ENCODE results near the gene HIKESHI. TPM values are rescaled to one million over a fixed set of nuclear protein-coding genes. Genes with fewer than 3 reads are reported as not detected.
A peak's percentile ranks its signal among the peaks of the same experiment; 100 is the strongest.
"Not testable (repeated sequence)": the region's sequence is repeated elsewhere in the genome, so short reads cannot be mapped to it uniquely, and the experiment has no call there.

HIKESHI gene
- total RNA-seq, 2 donors from 2014 or later: 67.5 to 76.3 TPM

DNA sequence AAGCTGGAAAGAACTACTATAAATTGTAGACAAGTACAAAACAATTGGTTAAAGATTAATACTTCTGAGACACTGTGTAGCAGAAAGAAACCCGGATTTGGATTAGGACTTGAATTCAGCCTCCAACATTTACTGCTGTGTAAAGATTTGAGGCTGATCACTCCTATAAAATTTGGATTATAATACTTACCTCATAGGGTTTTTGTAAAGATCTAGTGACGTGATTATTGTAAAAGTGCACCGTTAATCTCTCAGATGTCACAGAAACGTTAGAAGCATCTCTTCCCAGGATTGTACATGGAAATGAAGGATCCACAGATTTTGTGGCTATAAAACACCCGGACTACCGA, 323 bp upstream of the HIKESHI start:
- no peaks in the 10 kb centered on the region for H3K27me3 ChIP-seq (ENCODE audit: control insufficient read depth, insufficient read depth, low read length, poor library complexity, severe bottlenecking)
- H3K4me3 ChIP-seq (ENCODE audit: low read length): peak overlapping the region; percentile 99
- H3K9ac ChIP-seq (ENCODE audit: extremely low read depth, low read length, poor library complexity, severe bottlenecking): peak overlapping the region; percentile 82
- TF ChIP-seq CTCF (conservative IDR thresholded peaks at IDR 0.05): no peak
- Mint-ChIP-seq H3K27ac (peak overlapping the region; percentile 93), H3K27me3 (ENCODE audit: insufficient read depth) (no peaks in the 10 kb centered on the region), H3K36me3 (ENCODE audit: low read depth) (peaks cover 13% of the 10 kb centered on the region), H3K9me3 (peaks cover 2% of the 10 kb centered on the region), H3K4me3 (peak overlapping the region; percentile 93), H3K4me1 (peaks cover 20% of the 10 kb centered on the region)
- H3K36me3 ChIP-seq (ENCODE audit: control insufficient read depth, insufficient read depth, low read length): peaks cover 4% of the 10 kb centered on the region
- WGBS, 2 experiments (ENCODE audit: insufficient coverage in 1 of 2, insufficient read length in 1 of 2): 4 to 9% methylated on average over 6 of the region's 6 CpGs
- H3K4me1 ChIP-seq (ENCODE audit: control insufficient read depth, insufficient read depth, low read length): peaks cover 5% of the 10 kb centered on the region
- no peak overlapping the region for H3K27ac ChIP-seq (ENCODE audit: low read depth, low read length)
- H3K9me3 ChIP-seq (ENCODE audit: control insufficient read depth, low read length): no peaks in the 10 kb centered on the region
- no peak for DNase-seq

DNA sequence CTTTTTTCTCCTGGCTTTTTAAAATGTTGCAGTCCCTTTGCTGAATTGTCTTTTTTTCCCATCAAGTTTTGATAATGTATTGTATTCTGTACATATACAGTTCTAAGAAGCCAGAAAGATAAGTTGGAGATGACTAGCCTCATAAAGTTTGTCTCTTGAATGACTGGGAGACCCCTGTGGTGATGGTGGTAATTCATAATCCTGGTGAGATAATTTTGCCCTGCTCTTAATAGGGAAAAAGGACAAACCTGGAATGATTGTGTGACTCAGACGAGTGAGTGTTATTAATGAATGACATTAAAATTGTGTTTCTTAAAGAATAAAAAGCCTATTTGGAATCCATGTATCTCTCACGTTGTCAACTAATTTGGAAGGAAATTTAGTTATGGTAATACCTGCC, 1.2 kb downstream of the HIKESHI start:
- H3K4me1 Mint-ChIP-seq: peaks cover 20% of the 10 kb centered on the region
- peak overlapping the region; percentile 40 for H3K27ac Mint-ChIP-seq
- H3K9me3 ChIP-seq (ENCODE audit: control insufficient read depth, low read length): no peaks in the 10 kb centered on the region
- H3K36me3 Mint-ChIP-seq (ENCODE audit: low read depth): peaks cover 14% of the 10 kb centered on the region
- H3K36me3 ChIP-seq (ENCODE audit: control insufficient read depth, insufficient read depth, low read length): peaks cover 4% of the 10 kb centered on the region
- WGBS, 2 experiments (ENCODE audit: insufficient coverage in 1 of 2, insufficient read length in 1 of 2): 86 to 95% methylated on average over 2 of the region's 2 CpGs
- peak overlapping the region; percentile 99 for H3K4me3 ChIP-seq (ENCODE audit: low read length)
- peak overlapping the region; percentile 82 for H3K9ac ChIP-seq (ENCODE audit: extremely low read depth, low read length, poor library complexity, severe bottlenecking)
- peaks cover 2% of the 10 kb centered on the region for H3K9me3 Mint-ChIP-seq
- no peak overlapping the region for H3K27ac ChIP-seq (ENCODE audit: low read depth, low read length)
- H3K27me3 ChIP-seq (ENCODE audit: control insufficient read depth, insufficient read depth, low read length, poor library complexity, severe bottlenecking): no peaks in the 10 kb centered on the region
- H3K27me3 Mint-ChIP-seq (ENCODE audit: insufficient read depth): no peaks in the 10 kb centered on the region
- DNase-seq: no peak
- peak overlapping the region; percentile 93 for H3K4me3 Mint-ChIP-seq
- peaks cover 5% of the 10 kb centered on the region for H3K4me1 ChIP-seq (ENCODE audit: control insufficient read depth, insufficient read depth, low read length)
- no peak for TF ChIP-seq CTCF (conservative IDR thresholded peaks at IDR 0.05)

- Mint-ChIP-seq H3K36me3 (ENCODE audit: low read depth) (peaks cover 54% of the 10 kb centered on the region), H3K4me1 (peaks cover 29% of the 10 kb centered on the region)
- not testable (repeated sequence) for H3K4me1 ChIP-seq (ENCODE audit: control insufficient read depth, insufficient read depth, low read length); H3K4me3 ChIP-seq (ENCODE audit: low read length); H3K9ac ChIP-seq (ENCODE audit: extremely low read depth, low read length, poor library complexity, severe bottlenecking); H3K36me3 ChIP-seq (ENCODE audit: control insufficient read depth, insufficient read depth, low read length); H3K27ac Mint-ChIP-seq; H3K27me3 ChIP-seq (ENCODE audit: control insufficient read depth, insufficient read depth, low read length, poor library complexity, severe bottlenecking); H3K27me3 Mint-ChIP-seq (ENCODE audit: insufficient read depth); H3K9me3 Mint-ChIP-seq; DNase-seq; H3K9me3 ChIP-seq (ENCODE audit: control insufficient read depth, low read length); H3K4me3 Mint-ChIP-seq; H3K27ac ChIP-seq (ENCODE audit: low read depth, low read length)
- no CpG with 5 or more reads among the region's 4 CpGs for WGBS, 2 experiments (ENCODE audit: insufficient coverage in 1 of 2, insufficient read length in 1 of 2)
Measured at GRCh38 chr11:86308710-86309109, 6.7 kb downstream of the HIKESHI start.

DNA sequence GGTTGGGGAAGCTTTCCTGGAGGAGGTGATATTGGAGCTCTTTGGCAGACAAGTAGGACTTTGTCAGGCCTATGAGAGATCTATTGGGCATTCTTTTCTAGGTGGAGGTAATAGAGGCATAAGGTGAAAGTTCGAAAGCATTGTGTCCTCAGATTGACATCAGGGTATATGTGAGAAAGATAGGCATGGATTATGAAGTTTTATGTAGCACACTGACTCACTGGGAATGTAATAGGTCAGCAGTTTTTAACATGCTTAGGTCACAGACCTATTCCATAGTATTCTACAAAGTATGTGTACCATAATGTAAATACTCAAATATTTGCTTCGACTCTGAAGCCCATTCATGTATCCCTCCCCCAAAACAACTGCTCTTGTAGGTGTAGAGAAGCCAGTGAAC, 11.8 kb downstream of the HIKESHI start:
- H3K9ac ChIP-seq (ENCODE audit: extremely low read depth, low read length, poor library complexity, severe bottlenecking): no peak overlapping the region
- no peak overlapping the region for H3K4me3 ChIP-seq (ENCODE audit: low read length)
- no peaks in the 10 kb centered on the region for H3K27me3 ChIP-seq (ENCODE audit: control insufficient read depth, insufficient read depth, low read length, poor library complexity, severe bottlenecking)
- Mint-ChIP-seq H3K9me3 (peaks cover 15% of the 10 kb centered on the region), H3K27me3 (ENCODE audit: insufficient read depth) (no peaks in the 10 kb centered on the region), H3K27ac (peak overlapping the region; percentile 42), H3K36me3 (ENCODE audit: low read depth) (peaks cover 61% of the 10 kb centered on the region), H3K4me1 (peaks cover 41% of the 10 kb centered on the region), H3K4me3 (no peak overlapping the region)
- peaks cover 32% of the 10 kb centered on the region for H3K36me3 ChIP-seq (ENCODE audit: control insufficient read depth, insufficient read depth, low read length)
- DNase-seq: no peak
- H3K27ac ChIP-seq (ENCODE audit: low read depth, low read length): no peak overlapping the region
- H3K4me1 ChIP-seq (ENCODE audit: control insufficient read depth, insufficient read depth, low read length): peaks cover 2% of the 10 kb centered on the region
- 88 to 100% methylated on average over 1 of the region's 2 CpGs for WGBS, 2 experiments (ENCODE audit: insufficient coverage in 1 of 2, insufficient read length in 1 of 2)
- TF ChIP-seq CTCF (conservative IDR thresholded peaks at IDR 0.05): no peak
- peaks cover 13% of the 10 kb centered on the region for H3K9me3 ChIP-seq (ENCODE audit: control insufficient read depth, low read length)

Data from endodermal cell (in vitro differentiated cells).